NCI-H748 (cell line): ENCODE results near the gene OSBPL1A.

Source experiments
- DNase-seq: peaks from one replicate; lab custom pipeline; 2025; ENCODE audit not compliant: unreplicated experiment; lab: John Stamatoyannopoulos, UW

Gene OSBPL1A

GRCh38 chr18:24230766-24231165, 166.9 kb downstream of the OSBPL1A start:
- DNase-seq, result peak; percentile 56

GRCh38 chr18:24228667-24229041, 169.0 kb downstream of the OSBPL1A start:
- DNase-seq, result no peak

GRCh38 chr18:24227977-24228666, 169.5 kb downstream of the OSBPL1A start:
- DNase-seq, result no peak

- DNase-seq, result no peak
These were observed 177.3 kb downstream of the OSBPL1A start for GRCh38 chr18:24220318-24220688.

GRCh38 chr18:24219561-24220317, 177.9 kb downstream of the OSBPL1A start:
- DNase-seq, result peak; percentile 75

- DNase-seq, result no peak
These were observed 182.7 kb downstream of the OSBPL1A start for GRCh38 chr18:24214913-24215312.

GRCh38 chr18:24214144-24214543, 183.5 kb downstream of the OSBPL1A start:
- DNase-seq, result no peak

GRCh38 chr18:24212939-24213338, 184.7 kb downstream of the OSBPL1A start:
- DNase-seq, result no peak

- DNase-seq, result no peak
These were observed 188.1 kb downstream of the OSBPL1A start for GRCh38 chr18:24209558-24209957.

- no peak for DNase-seq
These were observed 189.2 kb downstream of the OSBPL1A start for GRCh38 chr18:24208270-24209035.

GRCh38 chr18:24204904-24205303, 192.7 kb downstream of the OSBPL1A start:
- no peak for DNase-seq

- no peak for DNase-seq
These were observed 195.6 kb downstream of the OSBPL1A start for GRCh38 chr18:24201699-24202687.

- no peak for DNase-seq
These were observed 196.9 kb downstream of the OSBPL1A start for GRCh38 chr18:24200494-24201290.

GRCh38 chr18:24199372-24199962, 198.2 kb downstream of the OSBPL1A start:
- no peak for DNase-seq

- no peak for DNase-seq
These were observed 199.2 kb downstream of the OSBPL1A start for GRCh38 chr18:24198461-24198860.

- DNase-seq, result no peak
These were observed 200.2 kb downstream of the OSBPL1A start for GRCh38 chr18:24197412-24197811.

- DNase-seq, result no peak
These were observed 200.9 kb downstream of the OSBPL1A start for GRCh38 chr18:24196764-24197163.

GRCh38 chr18:24195296-24196053, 202.1 kb downstream of the OSBPL1A start:
- DNase-seq, result no peak

- no peak for DNase-seq
These were observed 207.0 kb downstream of the OSBPL1A start for GRCh38 chr18:24190590-24190989.
